BLaER1 treated with 17β-estradiol and CSF1 and Interleukin-3, amounts not matched to agents 10 nM and 100 nM (cell line): ENCODE measurements around the gene WDR86.

Source experiments
- H3K27ac ChIP-seq, 11 experiments: shearing (Covaris generic); formaldehyde crosslinking; 2 replicates each; pipeline ENCODE4 v1.8.1; 2022
- H3K27me3 ChIP-seq, 11 experiments: shearing (Covaris generic); formaldehyde crosslinking; 2 replicates each; pipeline ENCODE4 v1.8.1; 2022
- H3K36me3 ChIP-seq, 11 experiments: shearing (Covaris generic); formaldehyde crosslinking; 2 replicates each; pipeline ENCODE4 v1.8.1; 2022
- H3K4me1 ChIP-seq, 10 experiments: shearing (Covaris generic); formaldehyde crosslinking; 2 replicates each; pipeline ENCODE4 v1.8.1; 2022
- H3K4me2 ChIP-seq, 11 experiments: shearing (Covaris generic); formaldehyde crosslinking; 2 replicates each; pipeline ENCODE4 v1.8.1; 2022
- H3K4me3 ChIP-seq, 10 experiments: shearing (Covaris generic); formaldehyde crosslinking; 2 replicates each; pipeline ENCODE4 v1.8.1; 2022
- H3K9ac ChIP-seq, 11 experiments: shearing (Covaris generic); formaldehyde crosslinking; 2 replicates each; pipeline ENCODE4 v1.8.1; 2022
- H3K9me3 ChIP-seq, 11 experiments: shearing (Covaris generic); formaldehyde crosslinking; replicated peaks in 1 of 11; 2 replicates each; pipeline ENCODE4 v1.8.1; 2022
- H4K20me1 ChIP-seq, 11 experiments: shearing (Covaris generic); formaldehyde crosslinking; 2 replicates each; pipeline ENCODE4 v1.8.1; 2022
- Cebpa-rat ChIP-seq, 11 experiments: shearing (Covaris generic); IDR thresholded peaks; 2 replicates each; pipeline ENCODE4 v1.8.1; 2022

Gene WDR86

DNA sequence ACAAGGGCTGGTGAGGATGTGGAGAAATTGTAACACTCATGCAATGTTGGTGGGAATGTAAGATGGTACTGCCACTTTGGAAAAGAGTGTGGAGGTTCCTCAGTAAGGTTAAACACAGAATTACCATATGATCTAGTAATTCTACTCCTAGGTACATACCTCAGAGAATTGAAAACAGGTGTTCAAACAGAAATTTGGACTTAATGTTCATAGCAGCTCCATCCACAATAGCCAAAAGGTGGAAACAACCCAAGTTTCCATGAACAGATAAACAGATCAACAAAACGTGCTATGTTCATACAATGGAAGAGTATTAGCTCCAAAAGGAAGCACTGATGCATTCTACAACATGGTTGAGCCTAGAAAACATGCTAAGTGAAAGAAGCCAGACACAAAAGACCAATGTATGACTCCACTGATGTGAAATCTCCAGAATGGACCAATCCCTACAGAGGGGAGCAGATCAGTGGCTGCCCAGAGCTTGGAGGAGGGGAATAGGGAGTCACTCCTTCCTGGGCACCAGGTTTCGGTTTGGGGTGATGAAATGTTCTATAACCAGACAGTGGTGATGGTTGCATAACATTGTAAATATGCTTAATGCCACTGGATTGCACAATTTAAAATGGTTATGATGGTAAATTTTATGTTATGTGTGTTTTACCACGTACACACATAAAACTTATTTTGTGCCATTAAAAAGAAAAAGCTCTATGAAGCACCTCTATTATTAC lies 5.7 kb upstream of the WDR86 start:
- no peaks in the 10 kb centered on the region for H3K36me3 ChIP-seq
- H3K27ac ChIP-seq = peak overlapping the region in 2 of 11 experiments; percentile 28 to 48; a peak in 2 of 22 replicates
- peaks cover 18 to 26% (median 19%) of the 10 kb centered on the region in 11 experiments for H3K9me3 ChIP-seq
- H3K4me2 ChIP-seq = peak overlapping the region in 9 of 11 experiments; percentile 2 to 63 (median 34); a peak in 12 of 22 replicates
- H3K27me3 ChIP-seq = peaks cover 32 to 41% (median 36%) of the 10 kb centered on the region in 11 experiments
- no peak overlapping the region for H3K9ac ChIP-seq
- no peak overlapping the region for H3K4me3 ChIP-seq
- peak in 7 of 11 experiments; percentile 19 to 62 (median 31); a peak in 6 of 22 replicates for TF ChIP-seq Cebpa-rat (IDR thresholded peaks at IDR 0.05)
- peaks cover 14 to 27% (median 20%) of the 10 kb centered on the region in 10 experiments for H3K4me1 ChIP-seq
- peaks cover 0 to 18% (median 8%) of the 10 kb centered on the region in 11 experiments; a peak in 13 of 22 replicates for H4K20me1 ChIP-seq

DNA sequence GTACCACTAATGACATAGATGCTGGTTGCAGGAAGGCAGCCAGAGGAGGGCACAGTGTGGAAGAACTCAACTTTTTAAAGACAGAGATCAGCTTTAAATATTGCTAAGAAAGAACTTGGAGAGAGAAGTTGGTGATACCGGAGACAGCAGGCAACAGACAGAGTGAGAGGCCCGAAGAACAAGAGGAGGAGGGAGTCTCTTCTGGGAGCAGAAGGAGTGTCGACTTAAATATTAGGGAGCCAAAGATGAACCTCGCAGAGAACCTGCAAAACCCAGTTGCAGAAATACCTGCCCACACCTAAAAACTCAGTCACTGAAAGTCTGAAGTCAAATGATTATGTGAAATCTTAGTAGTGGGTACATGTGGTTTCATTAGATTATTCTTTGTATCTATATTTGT lies 3.4 kb upstream of the WDR86 start:
- Histone ChIP-seq H3K4me3 (no peak overlapping the region), H4K20me1 (peaks cover 0 to 40% (median 22%) of the 10 kb centered on the region in 11 experiments; a peak in 13 of 22 replicates), H3K4me2 (no peak overlapping the region), H3K36me3 (no peaks in the 10 kb centered on the region), H3K27ac (no peak overlapping the region), H3K4me1 (peaks cover 34 to 50% (median 41%) of the 10 kb centered on the region in 10 experiments), H3K9me3 (peaks cover 0 to 4% (median 0%) of the 10 kb centered on the region in 11 experiments; a peak in 1 of 22 replicates), H3K27me3 (peaks cover 55 to 64% (median 59%) of the 10 kb centered on the region in 11 experiments), H3K9ac (no peak overlapping the region)
- no peak for TF ChIP-seq Cebpa-rat (IDR thresholded peaks at IDR 0.05)

DNA sequence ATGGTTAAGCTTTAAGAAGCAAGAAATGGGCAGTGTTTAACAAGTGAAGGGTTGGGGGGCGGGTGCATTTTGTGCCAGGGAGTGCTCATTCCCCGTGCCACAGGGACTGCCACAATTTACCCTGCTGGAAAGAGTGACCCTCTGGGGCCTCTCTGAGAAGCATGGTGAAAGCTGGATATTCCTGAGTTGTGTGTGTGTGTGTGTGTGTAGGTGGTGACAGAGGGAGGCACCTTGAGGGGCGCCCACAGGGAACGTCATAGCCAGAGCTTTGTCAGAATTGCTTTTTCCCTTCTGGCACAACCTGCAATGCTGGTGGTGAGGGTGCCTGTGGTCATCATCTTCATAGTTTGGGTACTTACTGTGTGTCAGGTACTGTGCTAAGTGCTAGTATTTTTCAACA lies 2.5 kb upstream of the WDR86 start:
- H3K27ac ChIP-seq = no peak overlapping the region
- peaks cover 0 to 41% (median 22%) of the 10 kb centered on the region in 11 experiments; a peak in 13 of 22 replicates for H4K20me1 ChIP-seq
- no peak for TF ChIP-seq Cebpa-rat (IDR thresholded peaks at IDR 0.05)
- peaks cover 34 to 51% (median 41%) of the 10 kb centered on the region in 10 experiments for H3K4me1 ChIP-seq
- H3K9me3 ChIP-seq = no peaks in the 10 kb centered on the region
- no peak overlapping the region for H3K9ac ChIP-seq
- H3K4me3 ChIP-seq = no peak overlapping the region
- peaks cover 65 to 73% (median 68%) of the 10 kb centered on the region in 11 experiments for H3K27me3 ChIP-seq
- H3K4me2 ChIP-seq = no peak overlapping the region
- H3K36me3 ChIP-seq = no peaks in the 10 kb centered on the region

DNA sequence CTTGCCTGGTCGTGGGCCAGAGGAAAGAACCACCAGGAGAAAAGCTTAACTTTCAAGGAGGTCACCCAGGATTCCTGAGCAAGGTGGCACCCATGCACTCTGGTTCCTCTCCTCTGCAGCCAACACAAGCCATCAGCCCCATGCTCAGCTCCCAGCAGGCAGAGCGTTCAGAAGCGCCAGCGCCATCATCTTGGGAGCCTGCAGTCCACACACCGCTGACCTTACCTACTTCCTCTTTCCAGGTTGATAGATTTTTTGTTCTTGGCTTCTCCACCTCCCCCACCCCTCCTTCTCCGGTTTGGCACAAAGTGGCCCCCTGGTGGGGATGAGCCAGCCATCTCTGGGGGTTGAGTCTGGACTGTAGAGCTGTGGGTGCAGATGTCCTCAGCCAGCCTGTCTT lies 1.7 kb upstream of the WDR86 start:
- H3K4me2 ChIP-seq = peak overlapping the region in 10 of 11 experiments; percentile 85 to 96 (median 92); a peak in 14 of 22 replicates
- no peak overlapping the region for H3K9ac ChIP-seq
- H3K9me3 ChIP-seq = no peaks in the 10 kb centered on the region
- H3K27ac ChIP-seq = no peak overlapping the region
- H3K27me3 ChIP-seq = peaks cover 72 to 81% (median 75%) of the 10 kb centered on the region in 11 experiments
- H4K20me1 ChIP-seq = peaks cover 0 to 41% (median 22%) of the 10 kb centered on the region in 11 experiments; a peak in 13 of 22 replicates
- TF ChIP-seq Cebpa-rat (IDR thresholded peaks at IDR 0.05) = no peak
- no peaks in the 10 kb centered on the region for H3K36me3 ChIP-seq
- H3K4me3 ChIP-seq = 0 out of 20 replicates have a peak overlapping the region, but pooled peaks of 1 of the 10 experiments have one; percentile 55
- H3K4me1 ChIP-seq = peaks cover 34 to 52% (median 41%) of the 10 kb centered on the region in 10 experiments

DNA sequence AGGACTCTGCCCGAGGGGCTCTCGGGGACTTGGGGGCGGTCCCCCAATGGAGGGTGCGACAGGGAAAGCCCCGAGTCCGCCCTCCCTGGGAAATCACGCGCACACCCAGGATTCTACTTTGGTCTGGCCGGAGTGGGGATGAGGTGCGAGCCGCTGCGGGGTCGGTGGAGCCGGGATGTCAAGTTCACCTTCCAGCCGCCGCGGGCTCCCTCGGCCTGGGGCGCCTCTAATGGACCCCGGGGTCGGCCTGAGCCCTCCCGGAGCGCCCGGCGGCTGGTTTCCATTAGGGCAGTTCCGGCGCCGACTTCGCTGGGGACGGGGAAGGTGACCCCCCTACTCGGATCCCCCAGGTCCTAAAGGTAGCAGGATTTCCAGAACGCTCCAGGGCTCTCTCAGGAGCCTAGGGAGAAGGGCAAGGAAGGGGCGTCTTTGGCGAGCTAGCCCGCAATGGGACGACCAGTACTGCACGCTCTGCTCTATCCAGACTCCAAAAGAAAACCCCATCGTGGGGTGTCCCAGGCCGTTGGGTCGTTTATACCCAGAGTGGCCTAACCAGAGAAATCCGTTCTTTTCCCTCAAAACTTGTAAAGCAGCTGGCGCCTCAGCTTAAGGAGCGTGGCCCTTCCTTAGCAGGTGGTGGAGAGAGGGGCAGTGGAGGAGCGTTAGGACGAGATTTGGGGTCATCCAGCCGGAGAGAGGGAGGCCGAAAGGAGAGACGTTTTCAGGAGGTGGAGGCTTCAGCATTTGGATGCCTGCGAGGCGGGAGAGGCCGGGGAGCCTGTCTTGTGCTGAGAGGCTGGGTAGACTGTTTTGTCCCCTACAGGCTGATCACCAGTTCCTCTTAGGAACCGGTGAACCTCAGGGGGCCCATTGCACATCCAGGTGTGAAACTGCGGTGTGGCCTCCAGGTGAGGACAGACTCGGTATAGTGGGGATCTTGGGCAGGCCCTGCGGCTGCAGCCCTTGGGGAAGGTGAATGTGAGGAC lies 860 bp upstream of the WDR86 start:
- H3K4me3 ChIP-seq = peak overlapping the region; percentile 41 to 66 (median 56)
- H3K9ac ChIP-seq = peak overlapping the region in 10 of 11 experiments; percentile 4 to 71 (median 52); a peak in 12 of 22 replicates
- H3K4me2 ChIP-seq = peak overlapping the region; percentile 85 to 96 (median 91)
- H3K4me1 ChIP-seq = peaks cover 32 to 52% (median 43%) of the 10 kb centered on the region in 10 experiments
- H3K36me3 ChIP-seq = no peaks in the 10 kb centered on the region
- no peaks in the 10 kb centered on the region for H3K9me3 ChIP-seq
- no peak for TF ChIP-seq Cebpa-rat (IDR thresholded peaks at IDR 0.05)
- H3K27me3 ChIP-seq = peaks cover 80 to 89% (median 84%) of the 10 kb centered on the region in 11 experiments
- no peak overlapping the region for H3K27ac ChIP-seq
- H4K20me1 ChIP-seq = peaks cover 0 to 49% (median 22%) of the 10 kb centered on the region in 11 experiments; a peak in 13 of 22 replicates

DNA sequence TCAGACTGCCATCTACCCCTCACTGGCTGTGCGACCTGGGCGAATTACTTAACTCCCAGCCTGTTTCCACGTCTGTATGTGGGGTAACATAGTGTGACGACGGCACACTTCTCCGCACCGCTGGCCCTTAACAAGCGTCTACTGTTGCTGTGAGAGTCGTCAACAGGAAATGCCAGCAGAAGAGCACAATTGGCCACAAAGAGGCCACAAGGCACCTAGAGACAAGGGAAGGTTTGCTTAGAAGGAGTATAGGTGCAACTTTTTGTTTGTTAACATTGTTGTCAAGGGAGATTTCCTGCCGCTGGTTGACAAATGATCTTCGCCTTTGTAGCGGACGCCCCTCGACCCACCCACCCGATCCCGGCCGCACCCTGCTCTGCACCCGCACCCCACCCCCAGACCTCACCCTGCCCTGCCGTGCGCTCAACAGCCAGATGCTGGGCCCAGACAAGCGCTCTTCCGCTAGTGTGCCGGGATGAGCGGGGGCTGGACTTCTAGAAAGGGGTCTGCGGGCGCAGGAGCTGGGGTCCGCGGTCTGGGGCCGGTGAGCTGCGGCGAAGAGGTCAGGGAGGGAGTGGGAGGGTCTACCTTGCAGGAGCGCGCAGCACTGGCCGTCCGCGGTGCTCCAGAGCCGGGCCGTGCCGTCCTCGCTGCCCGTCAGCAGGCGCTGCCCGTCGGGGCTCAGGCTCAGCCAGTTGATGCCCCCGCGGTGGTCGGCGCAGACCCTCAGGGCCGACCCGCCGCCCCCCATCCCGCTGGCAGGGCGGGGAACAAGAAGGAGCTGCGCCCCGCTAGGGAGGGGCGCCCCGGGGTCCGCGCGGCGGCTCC lies 785 bp downstream of the WDR86 start:
- no peak for TF ChIP-seq Cebpa-rat (IDR thresholded peaks at IDR 0.05)
- Histone ChIP-seq H3K27ac (peak overlapping the region in 4 of 11 experiments; percentile 4 to 57 (median 22); a peak in 4 of 22 replicates), H3K4me1 (peaks cover 45 to 64% (median 56%) of the 10 kb centered on the region in 10 experiments)

DNA sequence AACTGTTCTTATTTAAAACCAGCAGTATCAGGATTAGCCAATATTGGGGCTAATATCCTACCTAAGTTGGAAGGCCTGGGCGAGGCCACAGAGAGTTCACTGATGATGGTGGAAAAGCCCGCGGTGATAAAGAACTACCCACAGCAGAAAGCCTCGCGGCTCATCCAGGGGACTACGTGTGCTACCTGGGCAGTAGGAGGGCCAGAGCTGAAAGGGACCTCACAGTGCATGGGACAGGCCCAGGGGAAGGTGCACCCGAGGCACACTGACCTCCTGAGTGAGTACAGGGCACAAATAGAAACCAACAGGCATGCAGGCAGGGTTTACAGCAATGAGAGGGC lies 1.4 kb downstream of the WDR86 start:
- H3K27me3 ChIP-seq = peaks cover 77 to 89% (median 84%) of the 10 kb centered on the region in 11 experiments
- H3K9me3 ChIP-seq = no peaks in the 10 kb centered on the region
- peak overlapping the region in 5 of 10 experiments; percentile 18 to 63 (median 53); a peak in 3 of 20 replicates for H3K4me3 ChIP-seq
- peaks cover 0 to 66% (median 22%) of the 10 kb centered on the region in 11 experiments; a peak in 13 of 22 replicates for H4K20me1 ChIP-seq
- peak overlapping the region; percentile 46 to 96 (median 91); a peak in 21 of 22 replicates for H3K4me2 ChIP-seq
- H3K36me3 ChIP-seq = no peaks in the 10 kb centered on the region
- H3K9ac ChIP-seq = no peak overlapping the region; a peak in 1 of 22 replicates
- H3K4me1 ChIP-seq = peaks cover 50 to 70% (median 62%) of the 10 kb centered on the region in 10 experiments
- H3K27ac ChIP-seq = no peak overlapping the region
- TF ChIP-seq Cebpa-rat (IDR thresholded peaks at IDR 0.05) = no peak

More for the DNA sequence above, 785 bp downstream of the WDR86 start:
- H4K20me1 ChIP-seq = peaks cover 0 to 65% (median 22%) of the 10 kb centered on the region in 11 experiments; a peak in 13 of 22 replicates
- no peaks in the 10 kb centered on the region for H3K9me3 ChIP-seq
- peaks cover 80 to 95% (median 89%) of the 10 kb centered on the region in 11 experiments for H3K27me3 ChIP-seq
- H3K36me3 ChIP-seq = no peaks in the 10 kb centered on the region
- H3K9ac ChIP-seq = peak overlapping the region in 9 of 11 experiments; percentile 27 to 71 (median 53); a peak in 14 of 22 replicates
- H3K4me2 ChIP-seq = peak overlapping the region; percentile 85 to 96 (median 91)
- peak overlapping the region; percentile 41 to 66 (median 56) for H3K4me3 ChIP-seq
